ENCODE results near the gene NRXN3.
"Not testable (repeated sequence)": the region's sequence is repeated elsewhere in the genome, so short reads cannot be mapped to it uniquely, and the experiment has no call there.

Gene NRXN3

DNA sequence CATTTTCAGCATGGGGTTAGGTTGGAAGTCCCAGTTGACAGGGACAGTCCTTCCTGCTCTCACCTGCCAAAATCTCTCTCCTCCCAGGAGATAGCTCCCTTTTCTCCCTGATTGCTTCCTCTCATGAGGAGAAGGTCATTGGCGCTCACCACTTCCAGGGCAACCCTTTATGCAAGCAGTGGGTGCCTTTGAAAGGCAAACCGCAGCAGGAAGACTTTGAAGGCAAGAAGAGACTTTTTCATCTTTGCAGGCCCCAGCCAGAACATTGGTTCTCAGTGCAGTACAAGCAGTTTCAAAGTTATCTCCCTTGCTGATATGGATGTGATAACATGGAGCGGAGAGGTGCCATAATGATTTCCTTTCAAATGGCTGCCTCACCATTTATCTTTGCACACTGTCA, 1558.2 kb downstream of the NRXN3 start:
- no peak for DNase-seq (ENCODE audit: low read depth in 2 of 2)

DNA sequence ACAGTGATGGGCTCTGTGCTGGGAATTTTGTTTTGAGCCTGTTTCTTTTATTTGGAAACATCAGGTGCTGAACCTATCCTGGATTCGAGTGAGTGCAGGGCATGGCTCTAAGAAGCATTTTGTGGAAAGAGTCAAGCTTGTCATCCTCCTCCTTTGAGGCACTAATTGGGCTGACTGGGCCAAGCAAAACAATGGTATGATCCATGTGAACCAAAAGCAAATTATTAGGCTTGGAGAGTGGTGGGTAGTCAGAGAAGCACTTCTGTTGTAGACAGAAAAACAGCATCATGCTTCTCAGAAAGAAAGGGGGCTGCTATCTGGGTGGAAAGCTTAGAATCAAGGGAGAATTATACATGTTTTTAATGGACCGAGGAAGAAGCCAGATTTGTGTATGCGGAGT, 1559.6 kb downstream of the NRXN3 start:
- DNase-seq (ENCODE audit: low read depth in 2 of 2): no peak

DNA sequence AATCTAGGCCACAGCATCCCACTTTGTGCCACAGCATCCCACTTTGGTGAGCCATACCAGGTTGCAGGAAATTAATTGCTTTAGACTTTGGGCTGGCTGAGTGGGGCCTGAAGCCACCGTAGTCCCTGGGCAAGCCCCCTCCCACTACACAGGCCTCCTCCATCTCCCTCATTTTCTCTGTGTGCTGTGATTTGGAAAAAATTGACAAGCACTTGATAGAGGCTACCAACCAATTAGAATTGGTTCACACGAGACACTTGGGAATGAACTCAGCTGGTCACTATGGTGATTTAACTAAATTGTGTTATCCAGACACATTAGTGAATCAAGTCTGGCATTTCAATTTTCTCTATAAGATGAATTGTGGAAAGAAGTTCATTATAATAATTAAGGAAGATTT, 1560.0 kb downstream of the NRXN3 start:
- no peak for DNase-seq (ENCODE audit: low read depth in 2 of 2)

- no peak for DNase-seq (ENCODE audit: low read depth in 2 of 2)
Measured at GRCh38 chr14:79730953-79731352, 1560.8 kb downstream of the NRXN3 start.

DNA sequence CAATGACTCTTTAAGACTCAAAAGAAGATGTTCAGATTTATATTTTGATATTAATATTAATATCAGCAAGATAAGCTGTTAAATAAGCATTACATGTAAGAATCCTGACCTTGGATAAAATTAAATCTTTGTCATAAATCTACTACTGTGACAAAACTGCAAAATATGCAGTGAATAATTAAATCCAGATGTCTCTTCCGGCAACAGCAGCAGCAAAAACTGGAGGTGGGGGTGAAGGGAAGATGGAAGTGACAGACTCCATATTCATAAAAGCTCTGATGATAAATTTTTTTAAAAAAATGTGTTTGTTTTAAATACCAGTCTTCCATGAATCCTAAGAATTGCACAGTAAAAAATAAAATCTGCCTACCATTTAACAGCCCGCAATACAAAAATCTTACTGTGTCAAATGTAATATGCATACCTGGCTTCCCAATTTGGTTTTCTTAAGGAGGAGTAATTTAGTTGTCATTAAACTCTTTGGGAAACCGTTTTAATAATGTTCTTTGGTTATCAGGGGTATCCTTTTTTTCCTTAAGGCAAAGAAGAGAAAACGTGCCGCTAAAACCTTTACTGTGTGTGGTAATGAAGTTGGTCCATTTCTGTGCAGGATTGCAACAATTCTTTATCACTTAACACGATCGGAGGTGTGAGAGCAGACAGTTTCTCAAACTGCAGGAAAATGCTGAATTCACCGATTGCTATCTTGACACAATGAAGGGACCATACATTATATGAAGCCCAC, 1562.9 kb downstream of the NRXN3 start:
- DNase-seq (ENCODE audit: low read depth in 2 of 2): no peak

- no peak for DNase-seq (ENCODE audit: low read depth in 2 of 2)
Measured at GRCh38 chr14:79734151-79734550, 1564.0 kb downstream of the NRXN3 start.

DNA sequence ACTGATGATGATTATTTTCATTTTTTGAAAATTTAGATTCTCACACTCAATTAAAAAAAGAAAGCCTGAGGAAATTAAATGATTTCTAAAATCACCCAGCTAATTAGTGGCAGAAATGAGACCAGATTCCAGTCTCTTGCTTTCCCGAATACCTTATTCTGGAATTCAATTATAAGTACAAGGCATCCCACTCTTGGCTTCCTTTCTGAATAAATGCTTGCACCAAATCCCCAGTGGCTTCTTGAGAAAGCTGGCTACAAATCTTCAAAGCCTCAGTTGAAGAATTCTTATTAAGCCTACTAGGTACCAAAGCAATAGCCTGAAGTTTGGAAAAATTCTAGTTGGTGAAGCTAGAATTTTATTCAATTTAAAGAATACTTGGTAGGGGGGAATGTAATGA, 1564.5 kb downstream of the NRXN3 start:
- DNase-seq (ENCODE audit: low read depth in 2 of 2): no peak

- DNase-seq (ENCODE audit: low read depth in 2 of 2): no peak
Measured at GRCh38 chr14:79735121-79735520, 1564.9 kb downstream of the NRXN3 start.

GRCh38 chr14:79740066-79740601, 1570.0 kb downstream of the NRXN3 start:
- DNase-seq (ENCODE audit: low read depth in 2 of 2): no peak

- no peak for DNase-seq (ENCODE audit: low read depth in 2 of 2)
Measured at GRCh38 chr14:79742142-79742541, 1572.0 kb downstream of the NRXN3 start.

GRCh38 chr14:79745046-79745445, 1574.9 kb downstream of the NRXN3 start:
- no peak for DNase-seq (ENCODE audit: low read depth in 2 of 2)

GRCh38 chr14:79749065-79749464, 1578.9 kb downstream of the NRXN3 start:
- DNase-seq (ENCODE audit: low read depth in 2 of 2): no peak

DNA sequence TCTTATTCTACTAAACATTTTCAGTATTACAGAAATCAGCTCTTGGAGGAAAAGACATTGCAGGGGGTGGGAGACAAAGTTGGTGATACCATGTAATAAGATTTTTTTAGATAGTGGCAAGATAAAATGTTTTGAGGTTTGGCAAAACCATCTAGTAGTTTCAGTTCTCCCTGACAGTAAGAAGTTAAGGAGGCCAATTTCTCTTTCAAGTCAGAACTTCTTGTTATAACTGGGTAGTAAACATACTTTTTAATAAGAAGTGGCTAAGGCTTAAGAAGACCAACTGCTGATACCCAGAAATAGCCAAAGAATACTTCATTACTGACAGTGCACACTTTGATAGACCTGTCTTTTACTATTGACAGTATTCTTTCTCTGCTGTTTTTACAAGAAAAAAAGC, 1588.8 kb downstream of the NRXN3 start:
- no peak for DNase-seq (ENCODE audit: low read depth in 2 of 2)

DNA sequence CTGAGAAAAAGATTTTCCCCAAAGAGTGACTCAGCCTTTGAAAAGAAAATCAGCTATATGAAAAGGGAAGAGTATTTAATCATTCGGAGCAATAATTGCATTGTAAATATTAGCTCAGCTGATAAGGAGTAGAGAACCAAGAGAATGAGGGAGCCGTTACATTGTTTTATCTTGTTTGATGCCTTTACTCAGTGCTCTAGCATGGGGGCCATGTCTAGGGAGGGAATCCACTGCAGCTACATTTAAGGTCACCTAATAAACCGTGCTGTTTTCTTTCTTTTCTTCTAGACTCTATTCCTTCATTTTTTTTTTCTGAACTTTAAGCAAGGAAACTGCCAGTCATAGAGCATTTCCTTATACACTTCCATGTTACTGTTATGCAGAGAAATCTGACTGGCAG, 1594.2 kb downstream of the NRXN3 start:
- no peak for DNase-seq (ENCODE audit: low read depth in 2 of 2)

DNA sequence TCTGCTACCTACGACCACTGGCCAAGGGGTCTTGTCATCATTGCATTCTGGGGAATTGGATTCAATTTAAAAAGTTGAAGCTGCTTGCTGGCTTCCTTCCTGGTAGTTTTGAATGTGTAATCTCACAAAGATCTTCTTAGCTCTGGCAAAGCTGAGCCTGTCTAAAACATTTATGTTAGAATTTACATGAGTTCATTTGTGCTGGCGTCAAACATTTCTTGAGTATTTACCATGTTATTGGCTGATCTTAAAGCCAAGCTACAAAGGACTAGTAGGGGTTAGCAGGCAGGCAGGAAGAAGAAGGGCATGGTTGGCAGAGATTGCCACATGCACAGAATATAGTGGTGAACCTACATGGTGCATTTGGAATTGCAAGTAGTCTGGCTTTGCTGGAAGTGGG, 1596.3 kb downstream of the NRXN3 start:
- no peak for DNase-seq (ENCODE audit: low read depth in 2 of 2)

DNA sequence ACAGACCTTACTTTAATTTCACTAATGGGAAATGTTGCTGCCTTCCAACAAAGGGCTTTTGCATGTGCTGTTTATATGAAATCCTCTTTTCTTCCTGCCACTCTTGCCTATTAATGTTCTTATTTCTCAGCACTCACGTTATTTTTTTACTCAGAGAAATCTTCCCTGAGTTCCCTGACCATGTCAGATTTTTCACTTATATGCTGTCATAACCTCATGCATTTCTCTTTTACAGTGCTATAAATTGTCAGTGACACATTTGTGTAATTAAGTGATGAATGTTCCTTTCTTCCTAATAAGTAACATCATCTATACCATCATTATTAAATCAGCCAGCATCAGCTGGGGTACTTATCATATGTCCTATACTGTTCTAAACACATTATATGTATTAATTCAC, 1597.1 kb downstream of the NRXN3 start:
- DNase-seq (ENCODE audit: low read depth in 2 of 2): no peak

GRCh38 chr14:79767721-79768120, 1597.5 kb downstream of the NRXN3 start:
- not testable (repeated sequence) for DNase-seq (ENCODE audit: low read depth in 2 of 2)

- DNase-seq (ENCODE audit: low read depth in 2 of 2): no peak
Measured at GRCh38 chr14:79781882-79782281, 1611.7 kb downstream of the NRXN3 start.

GRCh38 chr14:79783041-79783440, 1612.9 kb downstream of the NRXN3 start:
- no peak for DNase-seq (ENCODE audit: low read depth in 2 of 2)

DNA sequence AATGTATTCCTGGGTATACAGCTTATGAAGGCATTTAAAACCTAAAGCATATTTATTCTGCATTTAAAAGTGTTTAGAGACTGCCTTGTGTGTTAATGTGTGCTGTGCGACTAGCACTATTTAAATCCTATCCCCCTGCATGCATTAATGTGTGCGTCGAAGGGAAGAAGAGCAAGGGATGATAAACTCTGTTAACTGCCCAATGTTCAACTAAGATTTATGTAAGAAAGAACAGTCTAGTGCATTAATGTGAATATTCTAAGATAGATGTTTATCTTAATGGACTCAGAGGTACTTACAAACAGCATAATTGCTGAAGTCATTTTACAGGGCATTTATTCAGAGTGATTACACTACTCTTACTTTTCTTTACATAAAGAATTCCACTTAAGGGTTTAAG, 1616.3 kb downstream of the NRXN3 start:
- DNase-seq (ENCODE audit: low read depth in 2 of 2): no peak

- no peak for DNase-seq (ENCODE audit: low read depth in 2 of 2)
Measured at GRCh38 chr14:79788346-79788745, 1618.2 kb downstream of the NRXN3 start.

GRCh38 chr14:79791055-79791732, 1621.0 kb downstream of the NRXN3 start:
- no peak for DNase-seq (ENCODE audit: low read depth in 2 of 2)

DNA sequence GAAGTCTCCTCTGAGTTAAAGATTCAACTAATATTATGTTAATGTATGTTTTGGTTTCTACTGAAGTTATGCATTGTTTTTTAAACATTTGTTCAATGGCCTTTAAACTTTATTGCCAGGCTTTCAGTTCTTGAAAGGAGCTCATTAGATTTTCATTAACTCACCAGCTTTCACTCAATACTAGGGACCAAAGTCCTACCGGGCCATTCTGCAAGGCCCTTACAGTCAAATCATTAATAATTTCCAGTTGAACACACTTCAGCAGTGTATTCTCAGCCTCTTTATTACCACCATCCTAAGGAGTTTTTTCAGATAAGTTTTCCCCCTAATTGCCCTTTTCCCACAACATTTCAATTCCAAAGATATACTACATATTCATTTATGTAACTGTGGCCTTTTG, 1631.9 kb downstream of the NRXN3 start:
- no peak for DNase-seq (ENCODE audit: low read depth in 2 of 2)
